HG03442 (cell line): Measurements from ENCODE around the gene IRF9.

Source experiments
- ATAC-seq: cut with Tn5 transposase; IDR thresholded peaks from one replicate; pipeline ENCODE4 v1.9.1; 2021; ENCODE audit warnings: mild to moderate bottlenecking, moderate library complexity; ENCODE audit not compliant: unreplicated experiment

IRF9 gene

GRCh38 chr14:24146453-24146977, 14.6 kb upstream of the IRF9 start, which contains the start of gene PSME2:
Gene PSME2 (minus strand): TSS chr14:24146610. CDS start chr14:24146581, 29 bp downstream.
- peak; percentile 58 for ATAC-seq

DNA sequence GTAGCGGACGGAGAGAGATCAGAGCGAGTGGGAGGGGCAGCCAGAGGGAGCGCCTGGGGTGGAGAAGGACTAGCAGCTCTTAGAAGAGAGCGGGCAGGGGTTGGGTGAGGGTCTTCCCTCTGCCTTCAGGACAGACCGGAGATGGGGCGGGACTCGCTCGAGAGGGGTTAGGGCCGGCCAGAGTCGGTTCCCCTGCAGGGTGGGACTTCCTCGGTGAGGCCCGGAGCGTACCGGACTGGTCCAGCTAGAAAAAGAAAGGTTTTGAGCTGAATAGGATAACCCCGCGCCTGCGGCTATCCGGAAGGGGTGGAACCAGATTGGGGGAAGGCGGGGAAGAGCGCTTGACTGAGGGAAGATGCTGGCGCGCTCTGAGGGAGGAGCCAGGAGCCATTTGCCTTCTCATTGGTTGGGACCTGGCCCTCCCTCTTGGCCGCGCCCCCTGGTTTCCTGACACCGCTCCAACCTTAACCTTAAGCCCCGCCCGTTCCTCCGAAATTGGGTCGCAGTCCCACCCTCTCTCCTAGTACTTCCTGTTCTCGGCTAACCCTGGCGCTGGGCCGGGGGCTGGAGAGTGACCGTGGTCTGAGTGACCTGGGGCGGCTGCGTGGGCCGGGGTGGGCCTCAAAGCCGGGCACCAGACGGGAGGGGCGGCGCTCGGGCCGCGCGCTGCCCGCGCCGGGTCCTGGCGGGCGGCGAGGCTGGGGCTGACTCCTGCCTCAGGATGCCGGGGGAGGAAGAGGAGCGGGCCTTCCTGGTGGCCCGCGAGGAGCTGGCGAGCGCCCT, 13.9 kb upstream of the IRF9 start, which contains the start of gene RNF31:
Gene RNF31, plus strand, starts transcription at position 521 of the 783 bp plus-strand sequence. Its CDS starts 201 bp downstream, at position 722.
- peak; percentile 86 for ATAC-seq

DNA sequence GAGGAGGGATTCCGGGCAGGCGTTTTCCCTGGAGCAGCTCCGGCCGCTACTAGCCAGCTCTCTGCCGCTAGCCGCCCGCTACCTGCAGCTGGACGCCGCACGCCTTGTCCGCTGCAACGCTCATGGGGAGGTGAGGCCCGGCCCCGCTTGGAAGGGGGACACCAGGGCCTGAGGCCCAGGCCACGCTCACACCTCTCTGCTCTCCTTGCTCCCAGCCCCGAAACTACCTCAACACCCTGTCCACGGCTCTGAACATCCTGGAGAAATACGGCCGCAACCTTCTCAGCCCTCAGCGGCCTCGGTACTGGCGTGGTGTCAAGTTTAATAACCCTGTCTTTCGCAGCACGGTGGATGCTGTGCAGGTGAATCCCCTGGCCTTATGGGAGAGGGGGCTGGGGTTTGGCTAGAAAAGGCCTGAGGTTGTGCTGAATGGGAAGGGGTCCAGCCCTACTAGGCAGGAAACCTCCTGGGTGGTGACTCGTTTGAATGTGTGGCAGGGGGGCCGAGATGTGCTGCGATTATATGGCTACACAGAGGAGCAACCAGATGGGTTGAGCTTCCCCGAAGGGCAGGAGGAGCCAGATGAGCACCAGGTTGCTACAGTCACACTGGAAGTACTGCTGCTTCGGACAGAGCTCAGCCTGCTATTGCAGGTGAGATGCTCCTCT, 13.2 kb upstream of the IRF9 start:
- ATAC-seq: no peak

- no peak for ATAC-seq
Measured at GRCh38 chr14:24149302-24149969, 11.6 kb upstream of the IRF9 start.

GRCh38 chr14:24150061-24150460, 11.0 kb upstream of the IRF9 start:
- no peak for ATAC-seq

DNA sequence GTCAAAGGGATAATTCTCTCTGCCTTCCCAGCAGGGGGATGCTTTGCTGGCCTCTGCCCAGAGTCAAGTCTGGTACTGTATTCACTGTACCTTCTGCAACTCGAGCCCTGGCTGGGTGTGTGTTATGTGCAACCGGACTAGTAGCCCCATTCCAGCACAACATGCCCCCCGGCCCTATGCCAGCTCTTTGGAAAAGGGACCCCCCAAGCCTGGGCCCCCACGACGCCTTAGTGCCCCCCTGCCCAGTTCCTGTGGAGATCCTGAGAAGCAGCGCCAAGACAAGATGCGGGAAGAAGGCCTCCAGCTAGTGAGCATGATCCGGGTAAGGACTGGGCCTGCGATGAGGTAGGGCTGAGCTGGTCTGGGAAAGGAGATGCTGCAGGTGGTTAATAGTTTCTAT, 10.5 kb upstream of the IRF9 start:
- ATAC-seq: no peak

GRCh38 chr14:24150993-24151392, 10.1 kb upstream of the IRF9 start:
- ATAC-seq: no peak

DNA sequence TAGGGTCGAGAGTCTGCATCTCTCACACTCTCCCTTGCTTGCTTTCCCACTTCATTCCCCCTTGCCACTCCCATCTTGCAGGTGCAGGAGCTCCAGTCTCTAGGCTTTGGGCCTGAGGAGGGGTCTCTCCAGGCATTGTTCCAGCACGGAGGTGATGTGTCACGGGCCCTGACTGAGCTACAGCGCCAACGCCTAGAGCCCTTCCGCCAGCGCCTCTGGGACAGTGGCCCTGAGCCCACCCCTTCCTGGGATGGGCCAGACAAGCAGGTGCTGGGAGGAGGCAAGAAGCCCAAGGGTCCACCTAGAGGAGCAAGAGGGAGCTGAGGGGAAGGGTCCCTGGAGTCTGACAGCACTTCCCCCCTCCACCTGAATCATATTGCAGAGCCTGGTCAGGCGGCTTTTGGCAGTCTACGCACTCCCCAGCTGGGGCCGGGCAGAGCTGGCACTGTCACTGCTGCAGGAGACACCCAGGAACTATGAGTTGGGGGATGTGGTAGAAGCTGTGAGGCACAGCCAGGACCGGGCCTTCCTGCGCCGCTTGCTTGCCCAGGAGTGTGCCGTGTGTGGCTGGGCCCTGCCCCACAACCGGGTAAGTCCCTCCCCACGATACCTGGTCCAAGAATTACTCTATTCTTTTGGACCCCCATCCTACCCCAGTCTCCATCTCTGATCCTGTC, 9.5 kb upstream of the IRF9 start:
- no peak for ATAC-seq

GRCh38 chr14:24155100-24155499, 6.0 kb upstream of the IRF9 start:
- no peak for ATAC-seq

DNA sequence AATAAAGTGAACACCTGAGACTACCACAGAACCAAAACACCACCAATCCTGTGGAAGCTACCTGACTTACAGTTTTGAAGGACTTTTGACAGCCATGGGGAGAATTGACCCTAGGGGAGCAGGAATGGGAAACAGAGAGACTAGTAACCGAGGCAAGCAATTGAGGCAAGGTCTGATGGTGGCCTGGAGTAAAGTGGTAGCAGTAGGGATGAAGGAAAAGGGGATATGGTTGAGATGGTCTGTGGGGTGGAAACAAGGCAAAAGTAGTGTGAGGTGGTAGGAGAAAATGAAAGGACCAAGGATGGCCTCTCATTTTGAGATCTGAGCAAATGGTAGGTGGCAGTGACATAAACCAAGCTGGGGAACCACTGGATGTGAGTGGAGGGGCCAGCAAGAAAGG, 4.2 kb upstream of the IRF9 start:
- ATAC-seq: no peak

GRCh38 chr14:24157331-24157730, 3.7 kb upstream of the IRF9 start:
- no peak for ATAC-seq

GRCh38 chr14:24159777-24160498, 1.1 kb upstream of the IRF9 start:
- no peak for ATAC-seq

GRCh38 chr14:24160499-24160849, 591 bp upstream of the IRF9 start:
- no peak for ATAC-seq

DNA sequence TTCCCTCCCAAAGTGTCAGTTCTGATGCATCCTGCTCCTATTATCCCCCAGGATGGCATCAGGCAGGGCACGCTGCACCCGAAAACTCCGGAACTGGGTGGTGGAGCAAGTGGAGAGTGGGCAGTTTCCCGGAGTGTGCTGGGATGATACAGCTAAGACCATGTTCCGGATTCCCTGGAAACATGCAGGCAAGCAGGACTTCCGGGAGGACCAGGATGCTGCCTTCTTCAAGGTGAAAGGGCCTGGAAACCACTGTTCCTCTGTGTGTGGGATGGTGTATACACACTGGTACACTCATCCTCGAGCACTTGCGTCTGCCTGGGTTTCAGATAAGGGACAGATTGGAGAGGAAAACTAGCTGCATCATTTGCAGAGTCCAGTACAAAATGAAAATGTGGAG, 1.0 kb downstream of the IRF9 start:
- ATAC-seq: no peak

DNA sequence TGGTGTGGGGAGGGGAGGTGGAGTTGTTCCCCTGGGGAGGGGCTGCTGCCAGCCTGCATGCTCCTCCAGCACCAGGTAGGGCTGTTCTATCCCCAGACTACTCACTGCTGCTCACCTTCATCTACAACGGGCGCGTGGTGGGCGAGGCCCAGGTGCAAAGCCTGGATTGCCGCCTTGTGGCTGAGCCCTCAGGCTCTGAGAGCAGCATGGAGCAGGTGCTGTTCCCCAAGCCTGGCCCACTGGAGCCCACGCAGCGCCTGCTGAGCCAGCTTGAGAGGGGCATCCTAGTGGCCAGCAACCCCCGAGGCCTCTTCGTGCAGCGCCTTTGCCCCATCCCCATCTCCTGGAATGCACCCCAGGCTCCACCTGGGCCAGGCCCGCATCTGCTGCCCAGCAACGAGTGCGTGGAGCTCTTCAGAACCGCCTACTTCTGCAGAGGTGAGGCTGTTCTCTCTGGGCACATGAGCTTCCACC, 3.5 kb downstream of the IRF9 start:
- ATAC-seq: no peak

DNA sequence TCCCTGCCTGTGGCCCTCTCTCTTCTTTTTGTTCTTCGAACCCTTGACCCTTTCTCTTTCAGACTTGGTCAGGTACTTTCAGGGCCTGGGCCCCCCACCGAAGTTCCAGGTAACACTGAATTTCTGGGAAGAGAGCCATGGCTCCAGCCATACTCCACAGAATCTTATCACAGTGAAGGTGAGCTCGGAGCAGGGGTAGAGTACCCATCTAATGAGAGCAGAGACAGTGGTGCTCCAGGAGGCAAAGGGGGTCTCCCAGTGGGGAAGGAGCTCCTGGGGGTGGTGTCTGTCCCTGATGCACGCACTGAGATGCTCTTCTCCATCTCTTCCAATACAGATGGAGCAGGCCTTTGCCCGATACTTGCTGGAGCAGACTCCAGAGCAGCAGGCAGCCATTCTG, 4.7 kb downstream of the IRF9 start:
- no peak for ATAC-seq

DNA sequence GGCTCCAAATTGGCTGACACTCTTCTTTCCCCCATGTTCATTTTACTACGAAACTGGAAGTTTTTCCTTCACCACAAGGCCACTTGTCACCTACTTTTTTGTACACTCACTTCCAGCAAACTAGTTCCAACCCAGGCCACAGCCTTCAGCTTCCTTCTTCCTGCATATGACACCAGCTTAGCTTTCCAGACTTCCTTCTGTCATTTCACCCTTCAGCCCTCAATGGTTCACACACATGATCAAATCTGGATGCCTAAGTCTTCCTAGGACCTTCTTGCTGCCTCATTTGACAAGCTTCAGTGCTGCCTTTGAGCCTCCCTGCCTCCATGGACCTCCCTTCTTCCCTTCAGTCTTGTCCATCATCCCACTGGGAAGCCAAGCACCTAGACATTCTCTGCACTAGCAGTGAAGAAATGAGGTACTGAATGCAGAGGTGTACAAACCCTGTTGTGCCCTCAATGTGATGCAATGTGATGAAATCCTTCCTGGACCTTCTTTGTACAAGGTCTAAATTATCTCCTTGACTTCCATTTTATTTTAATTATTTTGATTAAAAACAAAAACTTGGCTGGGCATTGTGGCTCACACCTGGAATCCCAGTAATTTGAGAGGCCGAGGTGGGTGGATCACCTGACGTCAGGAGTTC, 6.5 kb downstream of the IRF9 start:
- ATAC-seq: no peak

DNA sequence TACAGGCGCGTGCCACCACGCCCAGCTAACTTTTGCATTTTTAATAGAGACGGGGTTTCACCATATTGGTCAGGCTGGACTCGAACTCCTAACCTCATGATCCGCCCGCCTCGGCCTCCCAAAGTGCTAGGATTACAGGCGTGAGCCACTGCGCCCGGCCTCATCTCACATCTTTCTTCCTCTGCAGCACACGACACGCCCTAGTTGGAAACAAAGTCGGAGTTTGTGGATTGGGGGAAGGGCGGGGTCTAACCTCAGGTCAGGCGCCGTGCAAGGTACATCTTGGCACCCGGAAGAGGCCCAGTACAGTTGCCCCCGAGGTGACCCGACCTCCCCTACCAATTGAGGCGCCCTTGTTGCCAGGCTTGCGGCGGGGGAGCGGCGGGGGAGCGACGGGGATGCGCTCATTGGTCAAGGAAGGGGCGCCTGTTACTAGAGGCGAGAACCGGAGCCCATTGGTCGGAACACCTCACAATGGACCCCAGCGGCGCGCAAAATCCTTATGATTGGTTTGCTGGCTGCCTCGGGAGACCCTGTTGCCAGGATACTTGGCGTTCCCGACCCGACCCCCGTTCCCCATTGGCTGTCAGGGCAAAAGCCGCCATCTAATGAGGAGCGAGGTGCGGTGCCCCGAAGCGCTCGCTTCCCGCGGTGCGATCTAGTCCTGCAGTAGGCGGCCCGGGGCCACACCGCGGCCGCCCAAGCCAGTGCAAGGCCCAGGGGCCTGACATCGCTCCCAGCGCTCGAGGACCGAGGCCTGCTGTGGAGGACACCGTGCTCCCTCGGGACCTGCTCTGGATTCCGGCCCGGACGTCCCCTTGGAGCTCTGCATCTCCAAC, 10.6 kb downstream of the IRF9 start, which contains the start of gene REC8:
Gene REC8, plus strand, starts transcription at position 659 of the 839 bp plus-strand sequence. CDS start 473 bp downstream, outside the sequence.
- peak; percentile 84 for ATAC-seq
